ENCODE measurements around the gene TSPAN3.

The TSPAN3 gene

GRCh38 chr15:77067691-77068367 lies 3.1 kb downstream of the TSPAN3 start:
- TF ChIP-seq FOXM1 (IDR thresholded peaks at IDR 0.05; ENCODE audit: borderline replicate concordance, low read depth) (no peak), EP300 (IDR thresholded peaks at IDR 0.05; ENCODE audit: borderline replicate concordance) (no peak)

GRCh38 chr15:77066971-77067690 lies 3.8 kb downstream of the TSPAN3 start:
- TF ChIP-seq ZBTB7A (IDR thresholded peaks at IDR 0.05; ENCODE audit: low read depth), result no peak
- no peak for TF ChIP-seq TCF12 (IDR thresholded peaks at IDR 0.05; ENCODE audit: low read depth)
- no peak for TF ChIP-seq TAF1 (IDR thresholded peaks at IDR 0.05; ENCODE audit: low read depth)
- TF ChIP-seq NFIC (IDR thresholded peaks at IDR 0.05), result no peak
- TF ChIP-seq RAD21 (IDR thresholded peaks at IDR 0.05; ENCODE audit: low read depth), result no peak
- TF ChIP-seq USF1 (IDR thresholded peaks at IDR 0.05), result no peak
- TF ChIP-seq TEAD4 (IDR thresholded peaks at IDR 0.05), result no peak
- TF ChIP-seq MAX (IDR thresholded peaks at IDR 0.05), result no peak
- TF ChIP-seq YY1 (IDR thresholded peaks at IDR 0.05; ENCODE audit: low read depth), result no peak
- TF ChIP-seq REST (IDR thresholded peaks at IDR 0.05; ENCODE audit: low read depth), result no peak
- TF ChIP-seq EP300 (IDR thresholded peaks at IDR 0.05; ENCODE audit: borderline replicate concordance), result no peak
- TF ChIP-seq FOXM1 (IDR thresholded peaks at IDR 0.05; ENCODE audit: borderline replicate concordance, low read depth), result no peak
- no peak for TF ChIP-seq EGR1 (IDR thresholded peaks at IDR 0.05)
- TF ChIP-seq CEBPB (IDR thresholded peaks at IDR 0.05), result no peak
- no peak for TF ChIP-seq CREB1 (IDR thresholded peaks at IDR 0.05; ENCODE audit: low read depth)

GRCh38 chr15:77064539-77065308 lies 6.2 kb downstream of the TSPAN3 start:
- TF ChIP-seq TEAD4 (IDR thresholded peaks at IDR 0.05), result no peak

GRCh38 chr15:77064063-77064462 lies 6.8 kb downstream of the TSPAN3 start:
- no peak for TF ChIP-seq RAD21 (IDR thresholded peaks at IDR 0.05; ENCODE audit: low read depth)

GRCh38 chr15:77063249-77063648 lies 7.7 kb downstream of the TSPAN3 start:
- TF ChIP-seq CREB1 (IDR thresholded peaks at IDR 0.05; ENCODE audit: low read depth) (no peak), MAX (IDR thresholded peaks at IDR 0.05) (no peak), EGR1 (IDR thresholded peaks at IDR 0.05) (no peak), CEBPB (IDR thresholded peaks at IDR 0.05) (no peak), NFIC (IDR thresholded peaks at IDR 0.05) (no peak), EP300 (IDR thresholded peaks at IDR 0.05; ENCODE audit: borderline replicate concordance) (no peak), TAF1 (IDR thresholded peaks at IDR 0.05; ENCODE audit: low read depth) (no peak)

GRCh38 chr15:77060546-77060945 lies 10.4 kb downstream of the TSPAN3 start:
- TF ChIP-seq EP300 (IDR thresholded peaks at IDR 0.05; ENCODE audit: borderline replicate concordance) (no peak), USF1 (IDR thresholded peaks at IDR 0.05) (no peak), FOXM1 (IDR thresholded peaks at IDR 0.05; ENCODE audit: borderline replicate concordance, low read depth) (no peak), YY1 (IDR thresholded peaks at IDR 0.05; ENCODE audit: low read depth) (no peak), CEBPB (IDR thresholded peaks at IDR 0.05) (no peak), REST (IDR thresholded peaks at IDR 0.05; ENCODE audit: low read depth) (no peak), TAF1 (IDR thresholded peaks at IDR 0.05; ENCODE audit: low read depth) (no peak), EGR1 (IDR thresholded peaks at IDR 0.05) (no peak), MAX (IDR thresholded peaks at IDR 0.05) (no peak), RAD21 (IDR thresholded peaks at IDR 0.05; ENCODE audit: low read depth) (no peak), TEAD4 (IDR thresholded peaks at IDR 0.05) (no peak), CREB1 (IDR thresholded peaks at IDR 0.05; ENCODE audit: low read depth) (no peak), ZBTB7A (IDR thresholded peaks at IDR 0.05; ENCODE audit: low read depth) (no peak), NFIC (IDR thresholded peaks at IDR 0.05) (no peak), TCF12 (IDR thresholded peaks at IDR 0.05; ENCODE audit: low read depth) (no peak)
